ENCODE results near the gene SHH.

GRCh38 chr7:155766386-155766785 is 45.9 kb downstream of the SHH start:
- TF ChIP-seq CTCF (IDR thresholded peaks at IDR 0.05; ENCODE audit: low read length) = no peak
- TF ChIP-seq EZH2 (optimal IDR thresholded peaks at IDR 0.05; ENCODE audit: low read depth, low read length) = no peak
- no peak for TF ChIP-seq EZH2phosphoT487 (IDR thresholded peaks at IDR 0.05; ENCODE audit: low read length)

Measured in MM.1S (cell line).